Panc1 (cell line): ENCODE results near the gene SIRPB2. TPM values are rescaled to one million over a fixed set of nuclear protein-coding genes. Genes with fewer than 3 reads are reported as not detected.

Experiments
- ATAC-seq: fragments of 200-7000 bp; cut with Tn5 transposase; 2 replicates; pipeline ENCODE4 v1.9.1; 2020; ENCODE audit warnings: mild to moderate bottlenecking, moderate library complexity
- BruUV-seq: library from RNA; stranded (reverse); fragments of 400-500 nt; replicated peaks from 2 replicates; lab custom pipeline; 2021; lab: Mats Ljungman, UMichigan
- CTCF ChIA-PET: fragments of 300-600 bp; sonication (Branson Sonifier 250); formaldehyde crosslinking; loops from one replicate; lab custom pipeline; 2022; ENCODE audit warnings: antibody characterized with exemption; lab: Charles Lee
- POLR2A ChIA-PET: fragments of 300-600 bp; sonication (Branson Sonifier 250); formaldehyde crosslinking; loops from one replicate; lab custom pipeline; 2022; ENCODE audit warnings: antibody characterized with exemption; lab: Charles Lee
- DNase-seq: peaks from one replicate; pipeline ENCODE4 v3.0.0-alpha.2; 2010; ENCODE audit warnings: low read depth, low spot score
- H3K27ac ChIP-seq: 2 replicates; pipeline ENCODE4 v1.5.1; 2011; ENCODE audit warnings: mild to moderate bottlenecking, low read length, inconsistent platforms
- H3K27me3 ChIP-seq: fragments of 200-500 bp; sonication (Bioruptor generic); 2 replicates; pipeline ENCODE4 v1.6.0; 2014; ENCODE audit warnings: low read length, inconsistent platforms; ENCODE audit not compliant: control insufficient read depth, insufficient read depth
- H3K36me3 ChIP-seq: fragments of 200-500 bp; sonication (Bioruptor generic); 2 replicates; pipeline ENCODE4 v1.5.1; 2014; ENCODE audit warnings: inconsistent platforms, mild to moderate bottlenecking, low read length, moderate library complexity; ENCODE audit not compliant: control insufficient read depth, insufficient read depth
- H3K4me1 ChIP-seq: 2 replicates; pipeline ENCODE4 v1.5.1; 2011; ENCODE audit warnings: inconsistent platforms, mild to moderate bottlenecking, low read length, moderate library complexity; ENCODE audit not compliant: control insufficient read depth, insufficient read depth
- H3K4me3 ChIP-seq, 2 experiments: 2 replicates each; pipeline ENCODE4 v1.5.1; 2011 to 2012; ENCODE audit warnings: low read depth in 2 of 2, low read length in 2 of 2, mild to moderate bottlenecking in 2 of 2, inconsistent platforms in 1 of 2, moderate library complexity in 1 of 2
- H3K9me3 ChIP-seq: fragments of 200-500 bp; sonication (Bioruptor generic); 2 replicates; pipeline ENCODE4 v1.5.1; 2014; ENCODE audit warnings: low read depth, mild to moderate bottlenecking, inconsistent platforms, low read length, moderate library complexity; ENCODE audit not compliant: control insufficient read depth, insufficient read depth
- POLR2AphosphoS5 ChIP-seq: IDR thresholded peaks from 2 replicates; pipeline ENCODE4 v1.6.1; 2012; ENCODE audit warnings: mild to moderate bottlenecking, low read depth, low read length, moderate library complexity
- SIN3A ChIP-seq: IDR thresholded peaks from 2 replicates; pipeline ENCODE4 v1.6.1; 2012; ENCODE audit warnings: low read depth, mild to moderate bottlenecking, low read length, moderate library complexity, borderline replicate concordance; ENCODE audit not compliant: insufficient read depth
- TCF7L2 ChIP-seq: IDR thresholded peaks from 2 replicates; pipeline ENCODE4 v1.6.1; 2011; ENCODE audit warnings: mild to moderate bottlenecking, low read depth, low read length, inconsistent platforms
- in situ Hi-C: cut with HindIII; loops from 2 replicates; pipeline ENCODE4 v1.10.0; 2016; ENCODE audit warnings: low sequenced_read_pairs, low pct_unique_long_range_greater_than_20kb
- intact Hi-C: fragments of 100-400 bp; cut with micrococcal nuclease; formaldehyde crosslinking; loops from one replicate; pipeline ENCODE4 v1.10.0; 2022; ENCODE audit not compliant: unreplicated experiment
- total RNA-seq: library from RNA; stranded (reverse); gene quantifications from one replicate; pipeline ENCODE4 v1.2.1, GENCODE V29; 2021; ENCODE audit not compliant: unreplicated experiment
- TF ChIP-seq, protein P1 (sequence below), 2 experiments: IDR thresholded peaks; 2 replicates each; pipeline ENCODE4 v1.6.1; 2011 to 2012; ENCODE audit warnings: low read depth in 2 of 2, control low read depth in 1 of 2, low read length in 1 of 2, mild to moderate bottlenecking in 1 of 2, moderate library complexity in 1 of 2; ENCODE audit not compliant: insufficient read depth in 1 of 2
- TF ChIP-seq, protein P2 (sequence below): fragments of 450-650 bp; IDR thresholded peaks from 2 replicates; pipeline ENCODE4 v1.5.1; 2017; ENCODE audit warnings: mild to moderate bottlenecking

Gene SIRPB2
- total RNA-seq, 1 experiment from 2014 or later = not detected

- DNase-seq = no peak
These were observed 33.2 kb downstream of the SIRPB2 start for GRCh38 chr20:1457992-1458391.

GRCh38 chr20:1456300-1456699 is 34.9 kb downstream of the SIRPB2 start:
- POLR2A ChIA-PET = no interaction called here
- H3K27me3 ChIP-seq = no peaks in the 10 kb centered on the region
- no TSS peak for BruUV-seq
- no peak overlapping the region for H3K27ac ChIP-seq
- no peak overlapping the region for H3K4me3 ChIP-seq
- no peak for DNase-seq
- peaks cover 51% of the 10 kb centered on the region for H3K36me3 ChIP-seq
- in situ Hi-C loops = no loop called here
- ATAC-seq = no peak
- intact Hi-C loops = no loop called here
- CTCF ChIA-PET = no interaction called here
- no peaks in the 10 kb centered on the region for H3K4me1 ChIP-seq
- no peaks in the 10 kb centered on the region for H3K9me3 ChIP-seq
- TF ChIP-seq TCF7L2 (no peak), SIN3A (no peak), POLR2AphosphoS5 (no peak)
- TF ChIP-seq, protein P1, sequence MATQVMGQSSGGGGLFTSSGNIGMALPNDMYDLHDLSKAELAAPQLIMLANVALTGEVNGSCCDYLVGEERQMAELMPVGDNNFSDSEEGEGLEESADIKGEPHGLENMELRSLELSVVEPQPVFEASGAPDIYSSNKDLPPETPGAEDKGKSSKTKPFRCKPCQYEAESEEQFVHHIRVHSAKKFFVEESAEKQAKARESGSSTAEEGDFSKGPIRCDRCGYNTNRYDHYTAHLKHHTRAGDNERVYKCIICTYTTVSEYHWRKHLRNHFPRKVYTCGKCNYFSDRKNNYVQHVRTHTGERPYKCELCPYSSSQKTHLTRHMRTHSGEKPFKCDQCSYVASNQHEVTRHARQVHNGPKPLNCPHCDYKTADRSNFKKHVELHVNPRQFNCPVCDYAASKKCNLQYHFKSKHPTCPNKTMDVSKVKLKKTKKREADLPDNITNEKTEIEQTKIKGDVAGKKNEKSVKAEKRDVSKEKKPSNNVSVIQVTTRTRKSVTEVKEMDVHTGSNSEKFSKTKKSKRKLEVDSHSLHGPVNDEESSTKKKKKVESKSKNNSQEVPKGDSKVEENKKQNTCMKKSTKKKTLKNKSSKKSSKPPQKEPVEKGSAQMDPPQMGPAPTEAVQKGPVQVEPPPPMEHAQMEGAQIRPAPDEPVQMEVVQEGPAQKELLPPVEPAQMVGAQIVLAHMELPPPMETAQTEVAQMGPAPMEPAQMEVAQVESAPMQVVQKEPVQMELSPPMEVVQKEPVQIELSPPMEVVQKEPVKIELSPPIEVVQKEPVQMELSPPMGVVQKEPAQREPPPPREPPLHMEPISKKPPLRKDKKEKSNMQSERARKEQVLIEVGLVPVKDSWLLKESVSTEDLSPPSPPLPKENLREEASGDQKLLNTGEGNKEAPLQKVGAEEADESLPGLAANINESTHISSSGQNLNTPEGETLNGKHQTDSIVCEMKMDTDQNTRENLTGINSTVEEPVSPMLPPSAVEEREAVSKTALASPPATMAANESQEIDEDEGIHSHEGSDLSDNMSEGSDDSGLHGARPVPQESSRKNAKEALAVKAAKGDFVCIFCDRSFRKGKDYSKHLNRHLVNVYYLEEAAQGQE (IDR thresholded peaks at IDR 0.05; ENCODE audit: insufficient read depth in 1 of 2, low read depth in 2 of 2, low read length in 1 of 2) = no peak
- TF ChIP-seq, protein P2, sequence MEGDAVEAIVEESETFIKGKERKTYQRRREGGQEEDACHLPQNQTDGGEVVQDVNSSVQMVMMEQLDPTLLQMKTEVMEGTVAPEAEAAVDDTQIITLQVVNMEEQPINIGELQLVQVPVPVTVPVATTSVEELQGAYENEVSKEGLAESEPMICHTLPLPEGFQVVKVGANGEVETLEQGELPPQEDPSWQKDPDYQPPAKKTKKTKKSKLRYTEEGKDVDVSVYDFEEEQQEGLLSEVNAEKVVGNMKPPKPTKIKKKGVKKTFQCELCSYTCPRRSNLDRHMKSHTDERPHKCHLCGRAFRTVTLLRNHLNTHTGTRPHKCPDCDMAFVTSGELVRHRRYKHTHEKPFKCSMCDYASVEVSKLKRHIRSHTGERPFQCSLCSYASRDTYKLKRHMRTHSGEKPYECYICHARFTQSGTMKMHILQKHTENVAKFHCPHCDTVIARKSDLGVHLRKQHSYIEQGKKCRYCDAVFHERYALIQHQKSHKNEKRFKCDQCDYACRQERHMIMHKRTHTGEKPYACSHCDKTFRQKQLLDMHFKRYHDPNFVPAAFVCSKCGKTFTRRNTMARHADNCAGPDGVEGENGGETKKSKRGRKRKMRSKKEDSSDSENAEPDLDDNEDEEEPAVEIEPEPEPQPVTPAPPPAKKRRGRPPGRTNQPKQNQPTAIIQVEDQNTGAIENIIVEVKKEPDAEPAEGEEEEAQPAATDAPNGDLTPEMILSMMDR = no peak

More at GRCh38 chr20:1457992-1458391, 33.2 kb downstream of the SIRPB2 start:
- Histone ChIP-seq H3K9me3 (no peaks in the 10 kb centered on the region), H3K27ac (no peak overlapping the region), H3K27me3 (no peaks in the 10 kb centered on the region), H3K36me3 (peaks cover 41% of the 10 kb centered on the region), H3K4me3 (no peak overlapping the region), H3K4me1 (no peaks in the 10 kb centered on the region; the same call in 1 of the 2 replicates)
- ATAC-seq = no peak
- CTCF ChIA-PET = no interaction called here
- TF ChIP-seq, protein P1 (IDR thresholded peaks at IDR 0.05; ENCODE audit: insufficient read depth in 1 of 2, low read depth in 2 of 2, low read length in 1 of 2) = no peak
- no peak for TF ChIP-seq POLR2AphosphoS5
- no peak for TF ChIP-seq TCF7L2
- no peak for TF ChIP-seq SIN3A
- TF ChIP-seq, protein P2 = no peak
- in situ Hi-C loops (no loop called here), intact Hi-C loops (no loop called here)
- BruUV-seq = no TSS peak
- POLR2A ChIA-PET = no interaction called here
